A673 (cell line): ENCODE results near the gene CMTM1. TPM values are rescaled to one million over a fixed set of nuclear protein-coding genes. Genes with fewer than 3 reads are reported as not detected.
"Not testable (repeated sequence)": the region's sequence is repeated elsewhere in the genome, so short reads cannot be mapped to it uniquely, and the experiment has no call there.

Experiments used
- BruUV-seq: library from RNA; stranded (reverse); fragments of 400-500 nt; replicated peaks from 2 replicates; lab custom pipeline; 2021; lab: Mats Ljungman, UMichigan
- CTCF ChIA-PET: fragments of 300-600 bp; sonication (Branson Sonifier 250); formaldehyde crosslinking; loops from one replicate; lab custom pipeline; 2022; ENCODE audit warnings: antibody characterized with exemption; lab: Charles Lee
- POLR2A ChIA-PET: fragments of 300-600 bp; sonication (Branson Sonifier 250); formaldehyde crosslinking; loops from one replicate; lab custom pipeline; 2022; ENCODE audit warnings: antibody characterized with exemption; ENCODE audit not compliant: low non-redundant PET; lab: Charles Lee
- DNase-seq: peaks from one replicate; pipeline ENCODE4 v3.0.0-alpha.2; 2015; ENCODE audit warnings: low spot score
- H3K27ac ChIP-seq: fragments of 200-600 bp; sonication (generic); 2 replicates; pipeline ENCODE4 v1.5.1; 2016; ENCODE audit warnings: mixed run types, low read depth, mild to moderate bottlenecking, mixed read lengths, antibody characterized with exemption, low read length; ENCODE audit not compliant: poor library complexity, severe bottlenecking
- H3K27me3 ChIP-seq: fragments of 200-600 bp; sonication (generic); replicated peaks from 2 replicates; pipeline ENCODE4 v1.6.1; 2017; ENCODE audit warnings: mixed run types, low read depth, mild to moderate bottlenecking, mixed read lengths, antibody characterized with exemption, low read length; ENCODE audit not compliant: insufficient read depth, poor library complexity
- H3K36me3 ChIP-seq: fragments of 200-600 bp; sonication (generic); 2 replicates; pipeline ENCODE4 v1.6.1; 2016; ENCODE audit warnings: mixed run types, mild to moderate bottlenecking, mixed read lengths, antibody characterized with exemption, low read length; ENCODE audit not compliant: insufficient read depth, poor library complexity, severe bottlenecking
- H3K4me1 ChIP-seq: fragments of 200-600 bp; sonication (generic); 2 replicates; pipeline ENCODE4 v1.6.1; 2017; ENCODE audit warnings: mixed run types, mild to moderate bottlenecking, mixed read lengths, antibody characterized with exemption, low read length; ENCODE audit not compliant: insufficient read depth, poor library complexity, severe bottlenecking
- H3K4me3 ChIP-seq: fragments of 200-600 bp; sonication (generic); 2 replicates; pipeline ENCODE4 v1.5.1; 2016; ENCODE audit warnings: low read depth, mixed run types, mild to moderate bottlenecking, mixed read lengths, low read length; ENCODE audit not compliant: poor library complexity, severe bottlenecking
- H3K9me3 ChIP-seq: fragments of 200-600 bp; sonication (generic); 2 replicates; pipeline ENCODE4 v1.6.1; 2016; ENCODE audit warnings: mixed run types, low read depth, mild to moderate bottlenecking, mixed read lengths, antibody characterized with exemption, low read length; ENCODE audit not compliant: poor library complexity, severe bottlenecking
- CTCF ChIP-seq: fragments of 300-800, 200-600 bp; sonication (generic); conservative IDR thresholded peaks from 2 replicates; pipeline ENCODE4 v1.5.1; 2017; ENCODE audit warnings: low read depth, mild to moderate bottlenecking, antibody characterized with exemption, low read length, moderate library complexity, mixed read lengths
- EZH2 ChIP-seq: fragments of 200-600 bp; sonication (generic); IDR thresholded peaks from 2 replicates; pipeline ENCODE4 v1.6.1; 2017; ENCODE audit warnings: borderline replicate concordance, low read depth, mild to moderate bottlenecking, mixed read lengths, antibody characterized with exemption, low read length; ENCODE audit not compliant: poor library complexity, severe bottlenecking
- intact Hi-C: fragments of 100-400 bp; cut with micrococcal nuclease; formaldehyde crosslinking; loops from one replicate; pipeline ENCODE4 v1.10.0; 2022; ENCODE audit not compliant: unreplicated experiment
- total RNA-seq: library from RNA; stranded (reverse); gene quantifications from 2 replicates; pipeline ENCODE4 v1.2.3, GENCODE V29; 2021

CMTM1 gene
- total RNA-seq, 1 experiment from 2014 or later, result 7.1 TPM

DNA sequence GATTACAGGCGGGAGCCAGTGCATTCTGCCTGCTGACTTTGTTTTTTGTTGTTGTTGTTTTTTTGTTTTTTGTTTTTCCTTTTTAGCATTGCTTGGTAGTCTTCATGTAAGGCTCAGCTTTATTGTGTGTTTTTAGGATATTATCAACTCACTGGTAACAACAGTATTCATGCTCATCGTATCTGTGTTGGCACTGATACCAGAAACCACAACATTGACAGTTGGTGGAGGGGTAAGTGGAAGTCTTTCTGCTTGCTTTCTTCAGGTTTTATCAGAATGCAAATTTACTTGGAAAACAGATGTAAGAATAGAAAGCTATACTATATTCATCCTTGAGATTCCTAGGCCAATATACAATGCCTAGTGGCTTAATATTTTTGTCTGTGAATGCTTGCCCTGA lies 3.3 kb upstream of the CMTM1 start:
- Histone ChIP-seq H3K4me1 (no peaks in the 10 kb centered on the region), H3K27me3 (no peaks in the 10 kb centered on the region), H3K4me3 (no peak overlapping the region), H3K27ac (no peak overlapping the region), H3K36me3 (peaks cover 15% of the 10 kb centered on the region), H3K9me3 (no peaks in the 10 kb centered on the region)
- TF ChIP-seq EZH2, result no peak
- no peak for TF ChIP-seq CTCF
- DNase-seq, result no peak
- no TSS peak for BruUV-seq
- POLR2A ChIA-PET, result no interaction called here
- intact Hi-C loops, result no loop called here
- CTCF ChIA-PET, result interaction anchor here (0.6 kb wide), 1 partner anchor 762 kb away, joined by 4 read pairs; no protein-coding TSS in a partner anchor

GRCh38 chr16:66563574-66564334 lies 2.5 kb upstream of the CMTM1 start:
- Histone ChIP-seq H3K36me3 (peaks cover 9% of the 10 kb centered on the region), H3K4me1 (no peaks in the 10 kb centered on the region), H3K27ac (no peak overlapping the region), H3K27me3 (no peaks in the 10 kb centered on the region), H3K9me3 (no peaks in the 10 kb centered on the region), H3K4me3 (no peak overlapping the region)
- TF ChIP-seq CTCF, result no peak
- TF ChIP-seq EZH2, result no peak
- ChIA-PET POLR2A (no interaction called here), CTCF (interaction anchor here (1.1 kb wide), 1 partner anchor 45 kb away, joined by 3 read pairs; no protein-coding TSS in a partner anchor)
- no peak for DNase-seq
- BruUV-seq, result no TSS peak
- intact Hi-C loops, result no loop called here

DNA sequence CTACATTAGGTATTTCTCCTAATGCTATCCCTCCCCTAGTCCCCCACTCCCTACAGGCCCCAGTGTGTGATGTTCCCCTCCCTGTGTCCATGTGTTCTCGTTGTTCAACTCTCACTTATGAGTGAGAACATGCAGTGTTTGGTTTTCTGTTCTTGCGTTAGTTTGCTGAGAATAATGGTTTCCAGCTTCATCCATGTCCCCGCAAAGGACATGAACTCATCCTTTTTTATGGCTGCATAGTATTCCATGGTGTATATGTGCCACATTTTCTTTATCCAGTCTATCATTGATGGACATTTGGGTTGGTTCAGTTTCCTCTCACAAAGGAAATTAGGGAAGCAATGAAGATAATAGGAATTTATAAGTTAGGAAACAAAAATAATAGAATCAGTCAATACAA lies 1.0 kb downstream of the CMTM1 start:
- DNase-seq, H3K4me1 ChIP-seq, H3K9me3 ChIP-seq, H3K27ac ChIP-seq, intact Hi-C loops, H3K4me3 ChIP-seq, H3K27me3 ChIP-seq, CTCF ChIA-PET, H3K36me3 ChIP-seq, BruUV-seq, POLR2A ChIA-PET: not testable (repeated sequence)

- H3K27me3 ChIP-seq, result no peaks in the 10 kb centered on the region
- TF ChIP-seq CTCF (no peak), EZH2 (no peak)
- H3K36me3 ChIP-seq, result peaks cover 8% of the 10 kb centered on the region
- ChIA-PET POLR2A (no interaction called here), CTCF (no interaction called here)
- no peaks in the 10 kb centered on the region for H3K4me1 ChIP-seq
- H3K27ac ChIP-seq, result no peak overlapping the region
- intact Hi-C loops, result no loop called here
- no peak for DNase-seq
- H3K4me3 ChIP-seq, result no peak overlapping the region
- no TSS peak for BruUV-seq
- H3K9me3 ChIP-seq, result no peaks in the 10 kb centered on the region
Measured at GRCh38 chr16:66568355-66568754, 2.1 kb downstream of the CMTM1 start.
